Measurements from ENCODE around the gene SLC16A4. TPM values are rescaled to one million over a fixed set of nuclear protein-coding genes. Genes with fewer than 3 reads are reported as not detected.
A peak's percentile ranks its signal among the peaks of the same experiment; 100 is the strongest.

Gene SLC16A4
- total RNA-seq, 1 donor from 2014 or later = 20.5 TPM

- intact Hi-C loops (cut with DNase I) = loop anchor here (5.0 kb wide), 1 partner anchor 53 kb away; the partner anchor contains the start of gene SLC16A4
- DNase-seq (ENCODE audit: low spot score) (peak; percentile 98), ATAC-seq (peak; percentile 94)
Measured at GRCh38 chr1:110338886-110339406, 51.9 kb downstream of the SLC16A4 start, which contains the start of gene RBM15. RBM15 (plus strand) TSS chr1:110339377; CDS start chr1:110339406, 29 bp downstream.

- intact Hi-C loops (cut with DNase I) = loop anchor here (5.0 kb wide), 1 partner anchor 54 kb away; the partner anchor contains the start of gene SLC16A4
- ATAC-seq (peak; percentile 95), DNase-seq (ENCODE audit: low spot score) (peak; percentile 98)
Measured at GRCh38 chr1:110338309-110338885, 52.4 kb downstream of the SLC16A4 start.

- DNase-seq (ENCODE audit: low spot score) (peak; percentile 67), ATAC-seq (no peak)
- intact Hi-C loops (cut with DNase I) = loop anchor here (5.0 kb wide), 1 partner anchor 54 kb away; the partner anchor contains the start of gene SLC16A4
Measured at GRCh38 chr1:110337704-110338308, 53.0 kb downstream of the SLC16A4 start.

GRCh38 chr1:110336300-110337039 is 54.4 kb downstream of the SLC16A4 start:
- ATAC-seq (no peak), DNase-seq (ENCODE audit: low spot score) (no peak)
- intact Hi-C loops (cut with DNase I) = loop anchor here (5.0 kb wide), 1 partner anchor 56 kb away; the partner anchor contains the start of gene SLC16A4

- DNase-seq (ENCODE audit: low spot score) = no peak
- intact Hi-C loops (cut with DNase I) = loop anchor here (5.0 kb wide), 1 partner anchor 57 kb away; the partner anchor contains the start of gene SLC16A4
- no peak for ATAC-seq
Measured at GRCh38 chr1:110335265-110335664, 55.6 kb downstream of the SLC16A4 start.

- intact Hi-C loops (cut with DNase I) = no loop called here
- DNase-seq (ENCODE audit: low spot score) = no peak
- ATAC-seq = no peak
Measured at GRCh38 chr1:110328700-110329099, 62.1 kb downstream of the SLC16A4 start.

GRCh38 chr1:110328274-110328673 is 62.6 kb downstream of the SLC16A4 start:
- intact Hi-C loops (cut with DNase I) = no loop called here
- no peak for ATAC-seq
- DNase-seq (ENCODE audit: low spot score) = no peak

GRCh38 chr1:110326826-110327225 is 64.0 kb downstream of the SLC16A4 start:
- no peak for DNase-seq (ENCODE audit: low spot score)
- intact Hi-C loops (cut with DNase I) = no loop called here
- no peak for ATAC-seq

GRCh38 chr1:110324667-110325066 is 66.2 kb downstream of the SLC16A4 start:
- ATAC-seq = no peak
- no peak for DNase-seq (ENCODE audit: low spot score)
- intact Hi-C loops (cut with DNase I) = no loop called here

GRCh38 chr1:110321846-110322245 is 69.0 kb downstream of the SLC16A4 start:
- intact Hi-C loops (cut with DNase I) = no loop called here
- DNase-seq (ENCODE audit: low spot score) (no peak), ATAC-seq (no peak)

- intact Hi-C loops (cut with DNase I) = no loop called here
- ATAC-seq (no peak), DNase-seq (ENCODE audit: low spot score) (no peak)
Measured at GRCh38 chr1:110321045-110321444, 69.8 kb downstream of the SLC16A4 start.

- no peak for DNase-seq (ENCODE audit: low spot score)
- ATAC-seq = no peak
- intact Hi-C loops (cut with DNase I) = no loop called here
Measured at GRCh38 chr1:110320168-110320518, 70.7 kb downstream of the SLC16A4 start.

- intact Hi-C loops (cut with DNase I) = loop anchor here (10.0 kb wide), 1 partner anchor 135 kb away; the partner anchor contains the start of gene PROK1
- no peak for DNase-seq (ENCODE audit: low spot score)
- ATAC-seq = no peak
Measured at GRCh38 chr1:110319332-110320167, 71.3 kb downstream of the SLC16A4 start.

GRCh38 chr1:110318046-110318445 is 72.8 kb downstream of the SLC16A4 start:
- intact Hi-C loops (cut with DNase I) = loop anchor here (10.0 kb wide), 1 partner anchor 137 kb away; the partner anchor contains the start of gene PROK1
- ATAC-seq = no peak
- no peak for DNase-seq (ENCODE audit: low spot score)

GRCh38 chr1:110316735-110317134 is 74.1 kb downstream of the SLC16A4 start:
- ATAC-seq = no peak
- intact Hi-C loops (cut with DNase I) = loop anchor here (10.0 kb wide), 1 partner anchor 138 kb away; the partner anchor contains the start of gene PROK1
- no peak for DNase-seq (ENCODE audit: low spot score)

All from sciatic nerve (tissue), 2 donors.